B cell (primary cell): ENCODE results near the gene CROCC. TPM values are rescaled to one million over a fixed set of nuclear protein-coding genes. Genes with fewer than 3 reads are reported as not detected.
"Not testable (repeated sequence)": the region's sequence is repeated elsewhere in the genome, so short reads cannot be mapped to it uniquely, and the experiment has no call there.

ENCODE experiments used
- ATAC-seq: fragments of 200-7000 bp; cut with Tn5 transposase; one replicate; pipeline ENCODE4 v1.10.0; 2021; ENCODE audit warnings: low read depth, mild to moderate bottlenecking, moderate number of reproducible peaks, moderate library complexity
- CTCF ChIA-PET: fragments of 350-600 bp; sonication (Branson Sonifier 250); formaldehyde crosslinking; loops from one replicate; lab custom pipeline; 2021; ENCODE audit warnings: antibody characterized with exemption, inconsistent platforms; lab: Charles Lee
- POLR2A ChIA-PET: fragments of 350-600 bp; sonication (Branson Sonifier 250); formaldehyde crosslinking; loops from one replicate; lab custom pipeline; 2021; ENCODE audit warnings: antibody characterized with exemption; lab: Charles Lee
- DNase-seq: peaks from one replicate; pipeline ENCODE4 v3.0.0; 2013
- H2AFZ ChIP-seq: 2 replicates; pipeline ENCODE4 v1.6.1; 2012; ENCODE audit warnings: mild to moderate bottlenecking, low read depth, low read length; ENCODE audit not compliant: insufficient read depth, poor library complexity, severe bottlenecking
- H3K27ac ChIP-seq, 2 donors: 1 replicate in 1 of 2; 2 replicates in 1 of 2; pipeline ENCODE4 v1.5.1; 2012 to 2013; ENCODE audit warnings: low read length in 2 of 2, mild to moderate bottlenecking in 2 of 2, moderate library complexity in 1 of 2
- H3K27me3 ChIP-seq, 4 experiments: fragments of 200-600 bp in 1 of 4; sonication (generic) in 1 of 4; replicated peaks in 1 of 4; 1 replicate in 2 of 4; 2 replicates in 2 of 4; pipeline versions ENCODE4 v1.6.1 to v1.7.0; 2013 to 2016; ENCODE audit warnings: low read length in 3 of 4, mild to moderate bottlenecking in 2 of 4, mixed read lengths in 1 of 4, moderate library complexity in 1 of 4; ENCODE audit not compliant: insufficient read depth in 4 of 4, control insufficient read depth in 3 of 4; ENCODE audit errors: control extremely low read depth in 1 of 4
- H3K36me3 ChIP-seq, 2 experiments: replicated peaks in 1 of 2; 1 replicate in 1 of 2; 2 replicates in 1 of 2; pipeline versions ENCODE4 v1.6.1 to v1.7.1; 2013; ENCODE audit warnings: low read length in 1 of 2; ENCODE audit not compliant: insufficient read depth in 2 of 2, control insufficient read depth in 1 of 2; ENCODE audit errors: control extremely low read depth in 1 of 2, extremely low read depth in 1 of 2
- H3K4me1 ChIP-seq, 2 donors: fragments of 200-600 bp in 1 of 2; sonication (generic) in 1 of 2; 1 replicate in 1 of 2; 2 replicates in 1 of 2; pipeline versions ENCODE4 v1.5.1 to v1.6.1; 2013 to 2017; ENCODE audit warnings: low read length in 2 of 2; ENCODE audit not compliant: control insufficient read depth in 2 of 2, insufficient read depth in 2 of 2
- H3K4me2 ChIP-seq: replicated peaks from 2 replicates; pipeline ENCODE3; 2012; ENCODE audit warnings: mild to moderate bottlenecking, low read depth, low read length; ENCODE audit not compliant: poor library complexity, severe bottlenecking
- H3K4me3 ChIP-seq, 5 experiments: fragments of 200-600 bp in 1 of 5; sonication (generic) in 1 of 5; 1 replicate in 3 of 5; 2 replicates in 2 of 5; pipeline versions ENCODE4 v1.5.1 to v1.7.0; 2011 to 2016; ENCODE audit warnings: low read length in 4 of 5, mild to moderate bottlenecking in 4 of 5, low read depth in 2 of 5, control low read depth in 1 of 5, moderate library complexity in 1 of 5; ENCODE audit not compliant: insufficient read depth in 1 of 5; ENCODE audit errors: control extremely low read depth in 1 of 5, extremely low read depth in 1 of 5
- H3K79me2 ChIP-seq: fragments of 200-600 bp; sonication (generic); one replicate; pipeline ENCODE4 v1.6.0; 2016; ENCODE audit warnings: low read length; ENCODE audit not compliant: control insufficient read depth, insufficient read depth
- H3K9ac ChIP-seq: fragments of 200-600 bp; sonication (generic); 2 replicates; pipeline ENCODE4 v1.6.1; 2017; ENCODE audit warnings: mild to moderate bottlenecking, low read length, moderate library complexity
- H3K9me3 ChIP-seq, 3 donors: one replicate each; pipeline versions ENCODE4 v1.6.1 to v1.7.1; 2013; ENCODE audit warnings: low read length in 2 of 3; ENCODE audit not compliant: control insufficient read depth in 2 of 3, insufficient read depth in 1 of 3; ENCODE audit errors: control extremely low read depth in 1 of 3
- H4K20me1 ChIP-seq: 2 replicates; pipeline ENCODE4 v1.6.0; 2012; ENCODE audit warnings: mild to moderate bottlenecking, low read length; ENCODE audit not compliant: insufficient read depth, control insufficient read depth, poor library complexity, severe bottlenecking
- H3K27ac Mint-ChIP-seq: one replicate; pipeline ENCODE4 v1.8.0; 2021; ENCODE audit warnings: mixed read lengths
- H3K27me3 Mint-ChIP-seq: one replicate; pipeline ENCODE4 v1.8.0; 2021; ENCODE audit warnings: mixed read lengths
- H3K4me1 Mint-ChIP-seq: one replicate; pipeline ENCODE4 v1.8.0; 2021; ENCODE audit warnings: mixed read lengths
- H3K4me3 Mint-ChIP-seq: one replicate; pipeline ENCODE4 v1.8.0; 2021; ENCODE audit warnings: mixed read lengths
- H3K9me3 Mint-ChIP-seq: one replicate; pipeline ENCODE4 v1.8.0; 2022; ENCODE audit warnings: mixed read lengths; ENCODE audit not compliant: insufficient read depth
- WGBS: methylation state at CpG from one replicate; pipeline ENCODE4 v1.1.5; 2013; ENCODE audit warnings: missing lambda C conversion rate; ENCODE audit not compliant: insufficient coverage; 5-methylcytosine and 5-hydroxymethylcytosine counted together
- intact Hi-C: fragments of 100-400 bp; cut with micrococcal nuclease; formaldehyde crosslinking; loops from one replicate; pipeline ENCODE4 v1.10.0; 2022
- polyA plus RNA-seq: library from polyadenylated mRNA; depleted of rRNA; stranded (reverse); fragments of >200 nt; gene quantifications from 2 replicates; pipeline ENCODE4 v1.2.3, GENCODE V29; 2012
- total RNA-seq, 2 donors: library from RNA; stranded (reverse); fragments of 120-200 nt in 1 of 2; gene quantifications; 1 replicate in 1 of 2; 2 replicates in 1 of 2; pipeline versions ENCODE4 v1.2.3 to v1.2.4, GENCODE V29; 2013 to 2022

CROCC gene
- total and polyA plus RNA-seq, 2 donors (not counting 1 experiment from before 2014, with no cell fraction given), result 66.2 to 120 TPM

DNA sequence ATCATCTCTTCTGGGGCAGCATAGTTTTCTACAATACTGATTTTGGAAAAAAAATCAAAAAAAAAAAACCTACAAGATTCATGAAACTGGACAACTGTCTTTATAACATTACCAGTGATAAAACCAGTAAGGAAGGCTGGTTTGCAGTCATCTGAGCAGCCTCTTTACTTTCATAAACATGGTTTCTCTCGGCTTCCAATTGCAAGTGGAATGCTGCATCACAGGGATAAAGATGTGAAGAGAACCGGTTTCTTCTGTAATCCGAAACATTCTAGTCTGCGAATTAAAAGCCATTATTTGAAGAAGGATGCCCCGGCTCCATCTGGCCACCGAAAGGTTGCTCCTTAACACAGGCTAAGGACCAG lies 26.5 kb upstream of the CROCC start:
- H3K27me3 ChIP-seq, intact Hi-C loops, CTCF ChIA-PET, H3K9me3 Mint-ChIP-seq, ATAC-seq, H4K20me1 ChIP-seq, H3K36me3 ChIP-seq, H3K27me3 Mint-ChIP-seq, DNase-seq, H3K79me2 ChIP-seq, H3K9me3 ChIP-seq: not testable (repeated sequence)
- Mint-ChIP-seq H3K4me1 (peaks cover 26% of the 10 kb centered on the region), H3K27ac (peak overlapping the region; percentile 100), H3K4me3 (peak overlapping the region; percentile 85)
- peak overlapping the region; percentile 67 for H2AFZ ChIP-seq
- H3K4me3 ChIP-seq, result peak overlapping the region in 4 of 5 experiments; percentile 25 to 67 (median 53)
- peak overlapping the region; percentile 70 for H3K4me2 ChIP-seq
- POLR2A ChIA-PET, result interaction anchor here (2.0 kb wide), 1 partner anchor 9 kb away, joined by 17 read pairs; no protein-coding TSS in a partner anchor
- peak overlapping the region; percentile 90 to 96 for H3K27ac ChIP-seq
- no CpG with 5 or more reads among the region's 6 CpGs for WGBS
- H3K4me1 ChIP-seq, result peaks cover 13 to 16% of the 10 kb centered on the region in 2 donors
- peak overlapping the region; percentile 74 for H3K9ac ChIP-seq

DNA sequence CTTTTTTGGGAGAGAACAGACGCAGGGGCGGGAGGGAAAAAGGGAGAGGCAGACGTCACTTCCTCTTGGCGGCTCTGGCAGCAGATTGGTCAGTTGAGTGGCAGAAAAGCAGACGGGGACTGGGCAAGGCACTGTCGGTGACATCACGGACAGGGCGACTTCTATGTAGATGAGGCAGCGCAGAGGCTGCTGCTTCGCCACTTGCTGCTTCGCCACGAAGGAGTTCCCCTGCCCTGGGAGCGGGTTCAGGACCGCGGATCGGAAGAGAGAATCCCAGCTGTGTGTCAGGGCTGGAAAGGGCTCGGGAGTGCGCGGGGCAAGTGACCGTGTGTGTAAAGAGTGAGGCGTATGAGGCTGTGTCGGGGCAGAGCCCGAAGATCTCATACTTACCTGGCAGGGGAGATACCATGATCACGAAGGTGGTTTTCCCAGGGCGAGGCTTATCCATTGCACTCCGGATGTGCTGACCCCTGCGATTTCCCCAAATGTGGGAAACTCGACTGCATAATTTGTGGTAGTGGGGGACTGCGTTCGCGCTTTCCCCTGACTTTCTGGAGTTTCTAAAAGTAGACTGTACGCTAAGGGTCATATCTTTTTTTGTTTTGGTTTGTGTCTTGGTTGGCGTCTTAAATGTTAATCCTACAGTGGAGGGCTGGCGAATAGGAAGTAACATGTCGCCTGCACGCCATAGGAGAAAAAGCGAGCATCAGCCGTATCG lies 26.0 kb upstream of the CROCC start, which contains the start of gene RNU1-2:
RNU1-2 (plus strand) TSS at position 383 of the 718 bp plus-strand sequence.
- H3K9me3 Mint-ChIP-seq, H4K20me1 ChIP-seq, H3K9me3 ChIP-seq, H3K79me2 ChIP-seq, CTCF ChIA-PET, H3K27me3 ChIP-seq, H3K27me3 Mint-ChIP-seq, H3K36me3 ChIP-seq: not testable (repeated sequence)
- peak; percentile 95 for DNase-seq
- 0% methylated on average over 7 of the region's 39 CpGs for WGBS
- peak; percentile 100 for ATAC-seq
- POLR2A ChIA-PET, result interaction anchor here (0.7 to 2.0 kb wide), 3 partner anchors 9 to 382 kb away, joined by 3 to 17 read pairs (median 6); partner anchors contain the start of gene RNU1-1
- H3K27ac Mint-ChIP-seq, result peak within 1 kb of the TSS; percentile 100
- Histone ChIP-seq H3K4me3 (peak within 1 kb of the TSS in 4 of 5 experiments; percentile 30 to 67 (median 53)), H3K4me2 (peak within 1 kb of the TSS; percentile 70), H2AFZ (peak within 1 kb of the TSS; percentile 67), H3K27ac (peak within 1 kb of the TSS; percentile 90 to 96), H3K4me1 (peaks cover 15 to 17% of the 10 kb centered on the region in 2 donors), H3K9ac (peak within 1 kb of the TSS; percentile 74)
- H3K4me1 Mint-ChIP-seq, result peaks cover 29% of the 10 kb centered on the region
- intact Hi-C loops, result loop anchor here (1.0 kb wide), 1 partner anchor 10 kb away; no protein-coding TSS in a partner anchor
- peak within 1 kb of the TSS; percentile 85 for H3K4me3 Mint-ChIP-seq

- ATAC-seq, result peak; percentile 6
- H3K9me3 ChIP-seq, H4K20me1 ChIP-seq, CTCF ChIA-PET, H3K79me2 ChIP-seq, H3K27me3 Mint-ChIP-seq, H3K9me3 Mint-ChIP-seq, H3K36me3 ChIP-seq, H3K27me3 ChIP-seq: not testable (repeated sequence)
- peak overlapping the region; percentile 74 for H3K9ac ChIP-seq
- peak overlapping the region; percentile 70 for H3K4me2 ChIP-seq
- Mint-ChIP-seq H3K4me1 (peaks cover 34% of the 10 kb centered on the region), H3K27ac (peak overlapping the region; percentile 100), H3K4me3 (peak overlapping the region; percentile 85)
- peak overlapping the region; percentile 36 for H2AFZ ChIP-seq
- peak overlapping the region in 4 of 5 experiments; percentile 12 to 67 (median 36) for H3K4me3 ChIP-seq
- peaks cover 22 to 24% of the 10 kb centered on the region in 2 donors for H3K4me1 ChIP-seq
- POLR2A ChIA-PET, result interaction anchor here (0.7 to 2.0 kb wide), 3 partner anchors 8 to 383 kb away, joined by 3 to 17 read pairs (median 6); partner anchors contain the start of gene RNU1-1
- peak overlapping the region; percentile 90 to 96 for H3K27ac ChIP-seq
- intact Hi-C loops, result loop anchor here (1.0 kb wide), 1 partner anchor 9 kb away; no protein-coding TSS in a partner anchor
- 31% methylated on average over 20 of the region's 24 CpGs for WGBS
- peak; percentile 86 for DNase-seq
Observed at GRCh38 chr1:16896316-16897055, 25.2 kb upstream of the CROCC start.
